ENCODE results near the gene SMCO4.

The SMCO4 gene

GRCh38 chr11:93480756-93481155 is 62.4 kb downstream of the SMCO4 start:
- Histone ChIP-seq H3K4me2 (ENCODE audit: low read depth, low read length, poor library complexity, severe bottlenecking) (no peak overlapping the region), H3K9me2 (replicated peaks; ENCODE audit: insufficient read depth, low read length) (no peaks in the 10 kb centered on the region), H3K27me3 (ENCODE audit: low read length) (no peaks in the 10 kb centered on the region), H3K9me3 (ENCODE audit: insufficient read depth, low read length) (no peaks in the 10 kb centered on the region), H2AFZ (ENCODE audit: low read depth, low read length, severe bottlenecking) (no peak overlapping the region), H3K27ac (ENCODE audit: low read depth, low read length) (no peak overlapping the region), H3K4me3 (ENCODE audit: insufficient read depth, low read length, poor library complexity, severe bottlenecking) (no peak overlapping the region), H3K36me3 (ENCODE audit: low read length) (no peaks in the 10 kb centered on the region), H3K9ac (ENCODE audit: low read length) (no peak overlapping the region), H3F3A (ENCODE audit: insufficient read depth) (no peaks in the 10 kb centered on the region), H4K20me1 (ENCODE audit: low read depth, low read length) (no peaks in the 10 kb centered on the region), H3K79me2 (ENCODE audit: insufficient read depth, low read length) (no peaks in the 10 kb centered on the region)
- TF ChIP-seq EZH2phosphoT487 (conservative IDR thresholded peaks at IDR 0.05; ENCODE audit: low read length) (no peak), CTCF (IDR thresholded peaks at IDR 0.05; ENCODE audit: insufficient read depth, low read length, poor library complexity, severe bottlenecking) (no peak)

DNA sequence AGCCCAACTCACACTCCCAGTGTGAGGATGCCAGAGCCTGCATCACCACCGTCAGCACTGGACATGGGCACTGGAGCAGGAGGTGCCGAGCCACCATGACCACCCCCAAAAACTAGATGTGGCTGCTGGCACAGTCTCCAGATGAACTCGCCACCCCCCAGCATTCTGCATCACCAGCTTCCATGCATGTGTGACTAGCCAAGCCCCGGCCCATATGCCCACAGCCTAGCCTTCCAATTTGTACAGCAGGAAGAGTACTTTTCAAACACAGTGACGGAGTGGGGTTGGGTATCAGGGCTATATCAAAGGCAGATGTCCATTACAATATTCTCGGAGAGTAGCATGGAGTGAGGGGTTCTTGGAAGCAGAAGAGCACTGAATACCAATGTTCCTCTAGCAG is 62.9 kb downstream of the SMCO4 start:
- no peaks in the 10 kb centered on the region for H4K20me1 ChIP-seq (ENCODE audit: low read depth, low read length)
- no peaks in the 10 kb centered on the region for H3K9me2 ChIP-seq (replicated peaks; ENCODE audit: insufficient read depth, low read length)
- no peak overlapping the region for H3K4me2 ChIP-seq (ENCODE audit: low read depth, low read length, poor library complexity, severe bottlenecking)
- no peaks in the 10 kb centered on the region for H3F3A ChIP-seq (ENCODE audit: insufficient read depth)
- H3K9ac ChIP-seq (ENCODE audit: low read length) = no peak overlapping the region
- TF ChIP-seq CTCF (IDR thresholded peaks at IDR 0.05; ENCODE audit: insufficient read depth, low read length, poor library complexity, severe bottlenecking) (no peak), EZH2phosphoT487 (conservative IDR thresholded peaks at IDR 0.05; ENCODE audit: low read length) (no peak)
- no peaks in the 10 kb centered on the region for H3K27me3 ChIP-seq (ENCODE audit: low read length)
- H2AFZ ChIP-seq (ENCODE audit: low read depth, low read length, severe bottlenecking) = no peak overlapping the region
- no peaks in the 10 kb centered on the region for H3K9me3 ChIP-seq (ENCODE audit: insufficient read depth, low read length)
- H3K27ac ChIP-seq (ENCODE audit: low read depth, low read length) = no peak overlapping the region
- H3K79me2 ChIP-seq (ENCODE audit: insufficient read depth, low read length) = no peaks in the 10 kb centered on the region
- H3K36me3 ChIP-seq (ENCODE audit: low read length) = no peaks in the 10 kb centered on the region
- H3K4me3 ChIP-seq (ENCODE audit: insufficient read depth, low read length, poor library complexity, severe bottlenecking) = no peak overlapping the region

DNA sequence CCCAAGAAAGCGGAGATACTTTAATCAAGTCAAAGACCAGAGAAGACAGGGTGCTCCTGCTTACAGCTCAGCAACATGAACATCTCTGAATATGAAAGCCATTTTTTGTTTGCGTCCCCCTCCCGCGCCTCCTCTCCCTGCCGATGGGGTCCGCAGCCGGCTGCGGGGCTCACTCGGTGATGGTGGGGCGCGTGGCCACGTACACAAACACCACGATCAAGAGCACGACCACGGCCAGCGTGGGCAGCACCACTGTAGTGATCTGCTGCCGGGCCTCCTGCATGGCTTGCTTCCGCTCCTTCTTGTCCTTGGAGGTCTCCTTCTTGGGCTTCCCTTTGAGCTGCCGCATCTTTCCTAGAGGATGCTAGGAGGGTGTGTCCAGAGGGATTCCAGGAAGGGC is 64.3 kb downstream of the SMCO4 start:
- no peaks in the 10 kb centered on the region for H3F3A ChIP-seq (ENCODE audit: insufficient read depth)
- no peaks in the 10 kb centered on the region for H3K9me2 ChIP-seq (replicated peaks; ENCODE audit: insufficient read depth, low read length)
- H3K79me2 ChIP-seq (ENCODE audit: insufficient read depth, low read length) = no peaks in the 10 kb centered on the region
- H3K27ac ChIP-seq (ENCODE audit: low read depth, low read length) = no peak overlapping the region
- no peak overlapping the region for H2AFZ ChIP-seq (ENCODE audit: low read depth, low read length, severe bottlenecking)
- no peak for TF ChIP-seq CTCF (IDR thresholded peaks at IDR 0.05; ENCODE audit: insufficient read depth, low read length, poor library complexity, severe bottlenecking)
- no peak for TF ChIP-seq EZH2phosphoT487 (conservative IDR thresholded peaks at IDR 0.05; ENCODE audit: low read length)
- H4K20me1 ChIP-seq (ENCODE audit: low read depth, low read length) = no peaks in the 10 kb centered on the region
- no peak overlapping the region for H3K4me3 ChIP-seq (ENCODE audit: insufficient read depth, low read length, poor library complexity, severe bottlenecking)
- H3K36me3 ChIP-seq (ENCODE audit: low read length) = no peaks in the 10 kb centered on the region
- H3K4me2 ChIP-seq (ENCODE audit: low read depth, low read length, poor library complexity, severe bottlenecking) = no peak overlapping the region
- no peaks in the 10 kb centered on the region for H3K9me3 ChIP-seq (ENCODE audit: insufficient read depth, low read length)
- H3K27me3 ChIP-seq (ENCODE audit: low read length) = no peaks in the 10 kb centered on the region; the same call in 1 of the 2 replicates
- H3K9ac ChIP-seq (ENCODE audit: low read length) = no peak overlapping the region

Data from SU-DHL-6 (cell line).